Measurements from ENCODE around the gene NLGN1.

- TF ChIP-seq POLR2AphosphoS5 (IDR thresholded peaks at IDR 0.05; ENCODE audit: low read depth, low read length) = no peak
- no peak for TF ChIP-seq PHF8 (conservative IDR thresholded peaks at IDR 0.05; ENCODE audit: low read depth, low read length)
- TF ChIP-seq CTCF (IDR thresholded peaks at IDR 0.05; ENCODE audit: control extremely low read depth in 1 of 3, insufficient read depth in 1 of 3, low read depth in 1 of 3, low read length in 3 of 3) = no peak
- TF ChIP-seq RFX5 (IDR thresholded peaks at IDR 0.05; ENCODE audit: borderline replicate concordance, low read depth, low read length) = no peak
- no peak for TF ChIP-seq CHD2 (IDR thresholded peaks at IDR 0.05; ENCODE audit: low read length)
- TF ChIP-seq EZH2 (IDR thresholded peaks at IDR 0.05; ENCODE audit: low read depth, low read length, severe bottlenecking) = no peak
- no peak for TF ChIP-seq JUN (IDR thresholded peaks at IDR 0.05; ENCODE audit: low read depth, low read length)
- no peak for TF ChIP-seq SP2 (IDR thresholded peaks at IDR 0.05; ENCODE audit: low read length)
- TF ChIP-seq USF2 (IDR thresholded peaks at IDR 0.05; ENCODE audit: low read length) = no peak
These were observed 235.4 kb downstream of the NLGN1 start for GRCh38 chr3:173632945-173633344.
